Stimulated activated CD4-positive, alpha-beta T cell treated with anti-CD3 and anti-CD28 coated beads, Interleukin-2, amount 100 ng/mL, for 4 hours (primary cell): Measurements from ENCODE around the gene ENTREP1.
"Not testable (repeated sequence)": the region's sequence is repeated elsewhere in the genome, so short reads cannot be mapped to it uniquely, and the experiment has no call there.

ENCODE experiments used
- DNase-seq: peaks from one replicate; pipeline ENCODE4 v3.0.0-alpha.2; 2020; ENCODE audit warnings: low read depth

Gene ENTREP1

GRCh38 chr9:69411931-69412740 lies 87.1 kb downstream of the ENTREP1 start:
- no peak for DNase-seq

GRCh38 chr9:69412741-69413150 lies 87.7 kb downstream of the ENTREP1 start:
- no peak for DNase-seq

GRCh38 chr9:69420611-69421270 lies 95.7 kb downstream of the ENTREP1 start:
- DNase-seq: no peak

- DNase-seq: no peak
Observed at GRCh38 chr9:69421908-69422801, 97.1 kb downstream of the ENTREP1 start.

GRCh38 chr9:69425136-69425801 lies 100.3 kb downstream of the ENTREP1 start:
- no peak for DNase-seq

- DNase-seq: no peak
Observed at GRCh38 chr9:69427286-69427685, 102.3 kb downstream of the ENTREP1 start.

- no peak for DNase-seq
Observed at GRCh38 chr9:69428017-69428785, 103.2 kb downstream of the ENTREP1 start.

GRCh38 chr9:69429281-69429680 lies 104.3 kb downstream of the ENTREP1 start:
- no peak for DNase-seq

- no peak for DNase-seq
Observed at GRCh38 chr9:69430206-69430605, 105.2 kb downstream of the ENTREP1 start.

- DNase-seq: no peak
Observed at GRCh38 chr9:69431203-69431602, 106.2 kb downstream of the ENTREP1 start.

GRCh38 chr9:69431777-69432176 lies 106.8 kb downstream of the ENTREP1 start:
- no peak for DNase-seq

- no peak for DNase-seq
Observed at GRCh38 chr9:69432623-69433022, 107.6 kb downstream of the ENTREP1 start.

GRCh38 chr9:69433392-69433791 lies 108.4 kb downstream of the ENTREP1 start:
- DNase-seq: no peak

GRCh38 chr9:69433968-69434367 lies 109.0 kb downstream of the ENTREP1 start:
- DNase-seq: no peak

- DNase-seq: not testable (repeated sequence)
Observed at GRCh38 chr9:69439654-69440053, 114.6 kb downstream of the ENTREP1 start.

GRCh38 chr9:69440254-69440955 lies 115.4 kb downstream of the ENTREP1 start:
- not testable (repeated sequence) for DNase-seq
